A549 (cell line): Measurements from ENCODE around the gene LRRC63. TPM values are rescaled to one million over a fixed set of nuclear protein-coding genes. Genes with fewer than 3 reads are reported as not detected.

Source experiments
- ATAC-seq, 2 experiments: fragments of 200-7000 bp in 1 of 2; fragments of >200 bp in 1 of 2; cut with Nextera tagmentation in 1 of 2; cut with Tn5 transposase in 1 of 2; 3 replicates each; pipeline versions ENCODE4 v1.8.0 to v1.9.1; 2018 to 2020; ENCODE audit warnings: mild to moderate bottlenecking in 1 of 2, moderate library complexity in 1 of 2
- CTCF ChIA-PET: fragments of 300-600 bp; sonication (Branson Sonifier 250); formaldehyde crosslinking; extraction: SDS; loops from one replicate; lab custom pipeline; 2021; ENCODE audit warnings: antibody characterized with exemption, inconsistent platforms; lab: Yijun Ruan, JAX
- POLR2A ChIA-PET: fragments of 350-600 bp; formaldehyde crosslinking; extraction: SDS; loops from one replicate; lab custom pipeline; 2021; ENCODE audit warnings: antibody characterized with exemption, inconsistent platforms; lab: Yijun Ruan, JAX
- DNase-seq, 2 experiments: peaks; one replicate each; pipeline versions ENCODE4 v3.0.0 to v3.0.0-alpha.2; 2011 to 2016; ENCODE audit warnings: low read depth in 1 of 2, low spot score in 1 of 2
- FAIRE-seq: peaks from 2 replicates; lab custom pipeline; 2011; peaks lifted over from hg19 to GRCh38; lab: Jason Lieb, UNC
- H3K27ac ChIP-seq, 2 experiments: fragments of >200 bp; sonication (Bioruptor Twin); formaldehyde crosslinking; 3 replicates each; pipeline ENCODE4 v1.5.1; 2016 to 2017
- H3K4me1 ChIP-seq: fragments of >200 bp; sonication (Bioruptor Twin); formaldehyde crosslinking; 3 replicates; pipeline ENCODE4 v1.6.1; 2016
- H3K4me2 ChIP-seq: fragments of >200 bp; sonication (Bioruptor Twin); formaldehyde crosslinking; 3 replicates; pipeline ENCODE4 v1.6.1; 2016
- H3K4me3 ChIP-seq: fragments of >200 bp; sonication (Bioruptor Twin); formaldehyde crosslinking; 3 replicates; pipeline ENCODE4 v1.5.1; 2016
- H3K9me3 ChIP-seq: fragments of >200 bp; sonication (Bioruptor Twin); formaldehyde crosslinking; 3 replicates; pipeline ENCODE4 v1.6.1; 2016
- CHD2 ChIP-seq: fragments of 150-350 bp; IDR thresholded peaks from 2 replicates; pipeline ENCODE4 v1.6.1; 2014; ENCODE audit warnings: low read length; ENCODE audit not compliant: partially characterized antibody
- CHD4 ChIP-seq: fragments of 200-600 bp; sonication (generic); IDR thresholded peaks from 2 replicates; pipeline ENCODE4 v1.6.1; 2016; ENCODE audit warnings: antibody characterized with exemption, mild to moderate bottlenecking, borderline replicate concordance
- EHMT2 ChIP-seq: fragments of 200-600 bp; sonication (generic); IDR thresholded peaks from 2 replicates; pipeline ENCODE4 v1.6.1; 2016; ENCODE audit warnings: antibody characterized with exemption, low read depth, mild to moderate bottlenecking, moderate library complexity
- EP300 ChIP-seq, 2 experiments: fragments of >200 bp; sonication (Bioruptor Twin); formaldehyde crosslinking; IDR thresholded peaks; 2 replicates in 1 of 2; 3 replicates in 1 of 2; pipeline ENCODE4 v1.6.1; 2016 to 2017
- FOSL2 ChIP-seq, 2 experiments: fragments of 450-650 bp in 1 of 2; fragments of >200 bp in 1 of 2; sonication (Bioruptor Twin) in 1 of 2; formaldehyde crosslinking; IDR thresholded peaks; 2 replicates each; pipeline versions ENCODE4 v1.5.0 to v1.6.1; 2016 to 2020; ENCODE audit warnings: mild to moderate bottlenecking in 1 of 2, moderate library complexity in 1 of 2
- HDAC2 ChIP-seq: fragments of 200-600 bp; sonication (generic); IDR thresholded peaks from 2 replicates; pipeline ENCODE4 v1.6.1; 2016
- HOXA7 ChIP-seq: fragments of 250-450 bp; sonication (Bioruptor Pico); IDR thresholded peaks from 2 replicates; pipeline ENCODE4 v1.5.0; 2020; ENCODE audit warnings: mild to moderate bottlenecking, moderate library complexity
- HOXB13 ChIP-seq: fragments of 250-450 bp; sonication (Bioruptor Pico); IDR thresholded peaks from 2 replicates; pipeline ENCODE4 v1.5.0; 2020; ENCODE audit warnings: low read depth, mild to moderate bottlenecking, moderate library complexity
- KDM1A ChIP-seq: fragments of 200-600 bp; sonication (generic); IDR thresholded peaks from 2 replicates; pipeline ENCODE4 v1.6.1; 2016; ENCODE audit warnings: low read depth, mild to moderate bottlenecking
- KDM5A ChIP-seq: fragments of 200-600 bp; sonication (generic); IDR thresholded peaks from 2 replicates; pipeline ENCODE4 v1.6.1; 2016; ENCODE audit warnings: antibody characterized with exemption, mild to moderate bottlenecking
- NFE2L2 ChIP-seq: fragments of 150-350 bp; conservative IDR thresholded peaks from 2 replicates; pipeline ENCODE4 v1.6.1; 2014; ENCODE audit warnings: low read length
- NPAS2 ChIP-seq: fragments of 250-450 bp; sonication (Bioruptor Pico); IDR thresholded peaks from 2 replicates; pipeline ENCODE4 v1.8.0; 2022; ENCODE audit warnings: mild to moderate bottlenecking, moderate library complexity, borderline replicate concordance
- POLR2A ChIP-seq: IDR thresholded peaks from 2 replicates; pipeline ENCODE4 v1.6.1; 2012; ENCODE audit warnings: mild to moderate bottlenecking, low read length
- POLR2AphosphoS2 ChIP-seq: conservative IDR thresholded peaks from 2 replicates; pipeline ENCODE4 v1.6.1; 2012; ENCODE audit warnings: low read length, improper control_type of control experiment, inconsistent platforms
- RCOR1 ChIP-seq: fragments of 150-350 bp; IDR thresholded peaks from 2 replicates; pipeline ENCODE4 v1.6.1; 2014; ENCODE audit warnings: antibody characterized with exemption, low read length, low read depth
- RNF2 ChIP-seq: fragments of 200-600 bp; sonication (generic); IDR thresholded peaks from 2 replicates; pipeline ENCODE4 v1.6.1; 2016; ENCODE audit warnings: low read depth, mild to moderate bottlenecking, antibody characterized with exemption, moderate library complexity, borderline replicate concordance
- SMC3 ChIP-seq: fragments of >200 bp; sonication (Bioruptor Twin); formaldehyde crosslinking; IDR thresholded peaks from 3 replicates; pipeline ENCODE4 v1.6.1; 2018; ENCODE audit warnings: inconsistent platforms
- TFCP2L1 ChIP-seq: fragments of 250-450 bp; sonication (Bioruptor Pico); IDR thresholded peaks from 2 replicates; pipeline ENCODE4 v1.5.0; 2021; ENCODE audit warnings: mild to moderate bottlenecking
- TP53 ChIP-seq: fragments of 250-450 bp; sonication (Bioruptor Pico); IDR thresholded peaks from 2 replicates; pipeline ENCODE4 v1.5.0; 2021; ENCODE audit warnings: mild to moderate bottlenecking, moderate library complexity
- ZFP36 ChIP-seq: fragments of 450-650 bp; IDR thresholded peaks from 2 replicates; pipeline ENCODE4 v1.6.1; 2014; ENCODE audit warnings: borderline replicate concordance; ENCODE audit not compliant: partially characterized antibody
- ZNF302 ChIP-seq: fragments of 250-450 bp; sonication (Bioruptor Pico); IDR thresholded peaks from 2 replicates; pipeline ENCODE4 v1.9.0; 2021; ENCODE audit warnings: inconsistent platforms, mild to moderate bottlenecking, moderate library complexity
- WGBS: methylation state at CpG from one replicate; pipeline ENCODE4 v1.1.6; 2017; ENCODE audit errors: missing lambda C conversion rate; 5-methylcytosine and 5-hydroxymethylcytosine counted together
- polyA plus RNA-seq, 4 experiments: library from polyadenylated mRNA; depleted of rRNA in 3 of 4; stranded (reverse); fragments of >200 nt; fragmentation: RNase III in 1 of 4; extraction: RNeasy Plus Mini Kit Qiagen cat#74134 plus additional on column Dnase treatment in 1 of 4; gene quantifications; 2 replicates in 3 of 4; 3 replicates in 1 of 4; pipeline ENCODE4 v1.2.3, GENCODE V29; 2011 to 2017
- TF ChIP-seq, protein P1 (sequence below): fragments of >200 bp; sonication (Bioruptor Twin); formaldehyde crosslinking; IDR thresholded peaks from 3 replicates; pipeline ENCODE4 v1.6.1; 2016
- TF ChIP-seq, protein P2 (sequence below): fragments of 250-450 bp; sonication (Bioruptor Pico); IDR thresholded peaks from 2 replicates; pipeline ENCODE4 v1.5.0; 2021; ENCODE audit warnings: mild to moderate bottlenecking, moderate library complexity, borderline replicate concordance

Gene LRRC63
- polyA plus RNA-seq, 2 of the 4 experiments (the other 2 are of a cell fraction), result 0.06 to 0.19 TPM

- ChIA-PET POLR2A (no interaction called here), CTCF (interaction anchor here (2.0 to 2.7 kb wide), 2 partner anchors 10 to 23 kb away, joined by 4 to 11 read pairs; no protein-coding TSS in a partner anchor)
- Histone ChIP-seq H3K9me3 (no peaks in the 10 kb centered on the region), H3K4me1 (no peaks in the 10 kb centered on the region), H3K4me2 (no peak overlapping the region), H3K4me3 (no peak overlapping the region), H3K27ac (no peak overlapping the region)
- WGBS, result 33% methylated on average over 2 of the region's 2 CpGs
- FAIRE-seq (no peak), ATAC-seq (no peak), DNase-seq (no peak)
- TF ChIP-seq NFE2L2 (no peak), RNF2 (no peak)
These were observed 99.5 kb downstream of the LRRC63 start for GRCh38 chr13:46311217-46311616.

GRCh38 chr13:46313024-46313423 lies 101.3 kb downstream of the LRRC63 start:
- no peak overlapping the region for H3K4me2 ChIP-seq
- CTCF ChIA-PET, result interaction anchor here (0.6 kb wide), 1 partner anchor 86 kb away, joined by 3 read pairs; no protein-coding TSS in a partner anchor
- DNase-seq, result no peak
- H3K9me3 ChIP-seq, result no peaks in the 10 kb centered on the region
- no peaks in the 10 kb centered on the region for H3K4me1 ChIP-seq
- WGBS, result 27% methylated on average over 1 of the region's 1 CpG
- no peak overlapping the region for H3K4me3 ChIP-seq
- ATAC-seq, result no peak
- TF ChIP-seq HOXB13, result no peak
- no peak for TF ChIP-seq ZFP36
- no peak for TF ChIP-seq KDM5A
- TF ChIP-seq NPAS2, result no peak
- TF ChIP-seq ZNF302 (CRISPR knock-in tag), result no peak
- no peak for TF ChIP-seq KDM1A
- TF ChIP-seq EHMT2, result no peak
- TF ChIP-seq TP53 (CRISPR knock-in tag), result no peak
- no peak for TF ChIP-seq HDAC2
- TF ChIP-seq, protein P1, sequence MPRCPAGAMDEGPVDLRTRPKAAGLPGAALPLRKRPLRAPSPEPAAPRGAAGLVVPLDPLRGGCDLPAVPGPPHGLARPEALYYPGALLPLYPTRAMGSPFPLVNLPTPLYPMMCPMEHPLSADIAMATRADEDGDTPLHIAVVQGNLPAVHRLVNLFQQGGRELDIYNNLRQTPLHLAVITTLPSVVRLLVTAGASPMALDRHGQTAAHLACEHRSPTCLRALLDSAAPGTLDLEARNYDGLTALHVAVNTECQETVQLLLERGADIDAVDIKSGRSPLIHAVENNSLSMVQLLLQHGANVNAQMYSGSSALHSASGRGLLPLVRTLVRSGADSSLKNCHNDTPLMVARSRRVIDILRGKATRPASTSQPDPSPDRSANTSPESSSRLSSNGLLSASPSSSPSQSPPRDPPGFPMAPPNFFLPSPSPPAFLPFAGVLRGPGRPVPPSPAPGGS, result no peak
- TF ChIP-seq TFCP2L1 (CRISPR knock-in tag), result no peak
- no peak for TF ChIP-seq FOSL2 (IDR thresholded peaks at IDR 0.05)
- no peak for TF ChIP-seq FOSL2 (CRISPR knock-in tag; IDR thresholded peaks at IDR 0.05)
- H3K27ac ChIP-seq, result no peak overlapping the region
- no peak for FAIRE-seq
- POLR2A ChIA-PET, result no interaction called here

- POLR2A ChIA-PET, result no interaction called here
These were observed 101.9 kb downstream of the LRRC63 start for GRCh38 chr13:46313432-46314257.

More at GRCh38 chr13:46313432-46314257, 101.9 kb downstream of the LRRC63 start:
- ATAC-seq (no peak), DNase-seq (no peak), FAIRE-seq (no peak)
- Histone ChIP-seq H3K4me3 (no peak overlapping the region), H3K9me3 (no peaks in the 10 kb centered on the region), H3K4me2 (no peak overlapping the region), H3K4me1 (no peaks in the 10 kb centered on the region), H3K27ac (no peak overlapping the region)
- WGBS, result 63% methylated on average over 6 of the region's 6 CpGs
- TF ChIP-seq TFCP2L1 (CRISPR knock-in tag), result no peak
- TF ChIP-seq POLR2A, result no peak
- TF ChIP-seq RCOR1, result no peak
- TF ChIP-seq, protein P2, sequence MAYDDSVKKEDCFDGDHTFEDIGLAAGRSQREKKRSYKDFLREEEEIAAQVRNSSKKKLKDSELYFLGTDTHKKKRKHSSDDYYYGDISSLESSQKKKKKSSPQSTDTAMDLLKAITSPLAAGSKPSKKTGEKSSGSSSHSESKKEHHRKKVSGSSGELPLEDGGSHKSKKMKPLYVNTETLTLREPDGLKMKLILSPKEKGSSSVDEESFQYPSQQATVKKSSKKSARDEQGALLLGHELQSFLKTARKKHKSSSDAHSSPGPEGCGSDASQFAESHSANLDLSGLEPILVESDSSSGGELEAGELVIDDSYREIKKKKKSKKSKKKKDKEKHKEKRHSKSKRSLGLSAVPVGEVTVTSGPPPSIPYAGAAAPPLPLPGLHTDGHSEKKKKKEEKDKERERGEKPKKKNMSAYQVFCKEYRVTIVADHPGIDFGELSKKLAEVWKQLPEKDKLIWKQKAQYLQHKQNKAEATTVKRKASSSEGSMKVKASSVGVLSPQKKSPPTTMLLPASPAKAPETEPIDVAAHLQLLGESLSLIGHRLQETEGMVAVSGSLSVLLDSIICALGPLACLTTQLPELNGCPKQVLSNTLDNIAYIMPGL, result no peak
- no peak for TF ChIP-seq CHD2
- no peak for TF ChIP-seq HOXA7
- TF ChIP-seq POLR2AphosphoS2, result no peak
- no peak for TF ChIP-seq EP300 (IDR thresholded peaks at IDR 0.05)
- TF ChIP-seq SMC3, result no peak
- TF ChIP-seq KDM5A, result no peak
- TF ChIP-seq CHD4, result no peak
- CTCF ChIA-PET, result no interaction called here
